Neural progenitor cell (in vitro differentiated cells): ENCODE measurements around the gene HOXC5.

Experiments used
- EZH2 ChIP-seq: fragments of 200-600 bp; sonication (generic); IDR thresholded peaks from 2 replicates; pipeline ENCODE4 v1.6.1; 2017; ENCODE audit warnings: antibody characterized with exemption, mild to moderate bottlenecking, moderate library complexity
- EZH2phosphoT487 ChIP-seq: fragments of 200-600 bp; sonication (generic); IDR thresholded peaks from 2 replicates; pipeline ENCODE4 v1.6.1; 2017; ENCODE audit warnings: antibody characterized with exemption
- TF ChIP-seq, protein P1 (sequence below): fragments of 200-600 bp; sonication (generic); IDR thresholded peaks from 2 replicates; pipeline ENCODE4 v1.5.1; 2017; ENCODE audit warnings: antibody characterized with exemption, mild to moderate bottlenecking

DNA sequence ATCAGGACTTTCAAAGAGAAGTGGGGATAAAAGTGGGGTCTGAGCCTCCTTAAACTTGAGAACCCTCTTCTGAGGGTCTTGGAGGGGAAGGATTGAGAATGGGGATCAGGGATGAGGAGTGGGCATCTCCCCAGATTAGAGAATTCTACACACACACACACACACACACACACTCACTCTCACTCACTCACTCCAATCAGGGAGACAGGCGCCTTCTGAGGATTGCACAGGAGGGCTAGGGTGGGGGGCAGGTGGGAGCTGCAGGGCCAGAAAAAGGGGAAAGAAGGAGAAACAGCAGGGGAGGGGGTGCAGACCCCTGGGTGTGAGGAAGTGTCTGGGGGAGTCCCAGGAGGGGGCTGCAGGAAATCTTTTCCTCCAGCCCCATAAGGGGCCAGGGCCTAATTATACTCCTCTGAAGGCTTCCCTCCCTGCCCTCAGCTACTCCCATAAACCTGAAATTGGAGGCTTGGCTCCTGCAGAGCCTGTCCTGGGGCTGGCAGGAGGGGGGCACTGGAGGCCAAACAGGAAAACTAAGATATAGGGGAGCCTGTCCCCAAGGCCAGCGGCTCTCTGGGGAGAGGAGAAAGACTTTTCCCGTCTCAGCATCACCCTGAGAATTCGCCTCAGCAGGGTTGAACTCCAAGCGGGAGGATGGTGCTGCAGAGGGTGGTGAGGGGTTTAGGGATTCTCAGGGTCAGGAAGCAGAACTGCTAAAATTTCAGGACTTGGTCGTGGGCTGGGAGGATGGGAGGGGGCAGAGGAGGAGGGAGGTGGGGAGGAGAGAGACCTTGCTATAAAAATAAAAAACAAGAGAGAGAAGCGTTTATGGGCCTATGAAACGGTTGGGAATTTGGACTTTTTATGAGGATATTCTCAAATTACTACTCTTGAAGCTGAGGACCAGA, 31.3 kb upstream of the HOXC5 start:
- TF ChIP-seq, protein P1, sequence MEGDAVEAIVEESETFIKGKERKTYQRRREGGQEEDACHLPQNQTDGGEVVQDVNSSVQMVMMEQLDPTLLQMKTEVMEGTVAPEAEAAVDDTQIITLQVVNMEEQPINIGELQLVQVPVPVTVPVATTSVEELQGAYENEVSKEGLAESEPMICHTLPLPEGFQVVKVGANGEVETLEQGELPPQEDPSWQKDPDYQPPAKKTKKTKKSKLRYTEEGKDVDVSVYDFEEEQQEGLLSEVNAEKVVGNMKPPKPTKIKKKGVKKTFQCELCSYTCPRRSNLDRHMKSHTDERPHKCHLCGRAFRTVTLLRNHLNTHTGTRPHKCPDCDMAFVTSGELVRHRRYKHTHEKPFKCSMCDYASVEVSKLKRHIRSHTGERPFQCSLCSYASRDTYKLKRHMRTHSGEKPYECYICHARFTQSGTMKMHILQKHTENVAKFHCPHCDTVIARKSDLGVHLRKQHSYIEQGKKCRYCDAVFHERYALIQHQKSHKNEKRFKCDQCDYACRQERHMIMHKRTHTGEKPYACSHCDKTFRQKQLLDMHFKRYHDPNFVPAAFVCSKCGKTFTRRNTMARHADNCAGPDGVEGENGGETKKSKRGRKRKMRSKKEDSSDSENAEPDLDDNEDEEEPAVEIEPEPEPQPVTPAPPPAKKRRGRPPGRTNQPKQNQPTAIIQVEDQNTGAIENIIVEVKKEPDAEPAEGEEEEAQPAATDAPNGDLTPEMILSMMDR = no peak
- no peak for TF ChIP-seq EZH2
- TF ChIP-seq EZH2phosphoT487 = peak; percentile 49
